Measurements from ENCODE around the gene FZD10.

Gene FZD10

GRCh38 chr12:130201037-130201436, 38.8 kb downstream of the FZD10 start:
- in situ Hi-C loops (cut with MboI; ENCODE audit: low sequenced_read_pairs, unreplicated experiment): no loop called here
- TF ChIP-seq CTCF (IDR thresholded peaks at IDR 0.05; ENCODE audit: borderline replicate concordance, control extremely low read depth, extremely low read depth, insufficient read depth, missing control alignments): no peak
- DNase-seq (ENCODE audit: low spot score): no peak

GRCh38 chr12:130202201-130202600, 39.9 kb downstream of the FZD10 start:
- TF ChIP-seq CTCF (IDR thresholded peaks at IDR 0.05; ENCODE audit: borderline replicate concordance, control extremely low read depth, extremely low read depth, insufficient read depth, missing control alignments): no peak
- in situ Hi-C loops (cut with MboI; ENCODE audit: low sequenced_read_pairs, unreplicated experiment): no loop called here
- no peak for DNase-seq (ENCODE audit: low spot score)

- in situ Hi-C loops (cut with MboI; ENCODE audit: low sequenced_read_pairs, unreplicated experiment): no loop called here
- TF ChIP-seq CTCF (IDR thresholded peaks at IDR 0.05; ENCODE audit: borderline replicate concordance, control extremely low read depth, extremely low read depth, insufficient read depth, missing control alignments): no peak
- no peak for DNase-seq (ENCODE audit: low spot score)
Measured at GRCh38 chr12:130203151-130203550, 40.9 kb downstream of the FZD10 start.

GRCh38 chr12:130204541-130204953, 42.3 kb downstream of the FZD10 start:
- in situ Hi-C loops (cut with MboI; ENCODE audit: low sequenced_read_pairs, unreplicated experiment): no loop called here
- TF ChIP-seq CTCF (IDR thresholded peaks at IDR 0.05; ENCODE audit: borderline replicate concordance, control extremely low read depth, extremely low read depth, insufficient read depth, missing control alignments): no peak
- no peak for DNase-seq (ENCODE audit: low spot score)

GRCh38 chr12:130205495-130205894, 43.2 kb downstream of the FZD10 start:
- no peak for DNase-seq (ENCODE audit: low spot score)
- in situ Hi-C loops (cut with MboI; ENCODE audit: low sequenced_read_pairs, unreplicated experiment): no loop called here
- no peak for TF ChIP-seq CTCF (IDR thresholded peaks at IDR 0.05; ENCODE audit: borderline replicate concordance, control extremely low read depth, extremely low read depth, insufficient read depth, missing control alignments)

- DNase-seq (ENCODE audit: low spot score): no peak
Measured at GRCh38 chr12:130212384-130212989, 50.2 kb downstream of the FZD10 start.

More at GRCh38 chr12:130212384-130212989, 50.2 kb downstream of the FZD10 start:
- no peak for TF ChIP-seq CTCF (IDR thresholded peaks at IDR 0.05; ENCODE audit: borderline replicate concordance, control extremely low read depth, extremely low read depth, insufficient read depth, missing control alignments)
- in situ Hi-C loops (cut with MboI; ENCODE audit: low sequenced_read_pairs, unreplicated experiment): no loop called here

Measured in GM13976 (cell line).